SK-N-MC (cell line): Measurements from ENCODE around the gene MIR17HG.

Source experiments
- EZH2 ChIP-seq: fragments of 200-600 bp; sonication (generic); IDR thresholded peaks from one replicate; pipeline ENCODE4 v1.6.1; 2017; ENCODE audit warnings: antibody characterized with exemption
- POLR2AphosphoS5 ChIP-seq: IDR thresholded peaks from 2 replicates; pipeline ENCODE4 v1.6.1; 2012; ENCODE audit warnings: mild to moderate bottlenecking, low read depth, low read length, borderline replicate concordance

GRCh38 chr13:91318886-91319285 lies 28.6 kb upstream of the MIR17HG start:
- TF ChIP-seq POLR2AphosphoS5, result no peak
- TF ChIP-seq EZH2, result no peak
